Lower leg skin (tissue), 4 donors: Measurements from ENCODE around the gene PPTC7. TPM values are rescaled to one million over a fixed set of nuclear protein-coding genes. Genes with fewer than 3 reads are reported as not detected.
A peak's percentile ranks its signal among the peaks of the same experiment; 100 is the strongest.
"Not testable (repeated sequence)": the region's sequence is repeated elsewhere in the genome, so short reads cannot be mapped to it uniquely, and the experiment has no call there.

ENCODE experiments used
- DNase-seq, 2 donors: peaks; one replicate each; pipeline ENCODE4 v3.0.0-alpha.2; 2019; ENCODE audit warnings: low spot score in 2 of 2
- H3K4me3 ChIP-seq: fragments of 200-600 bp; sonication (generic); 2 replicates; pipeline ENCODE4 v1.5.1; 2017; ENCODE audit warnings: mild to moderate bottlenecking, low read depth; ENCODE audit not compliant: poor library complexity, severe bottlenecking
- CTCF ChIP-seq, 3 donors: fragments of 450-650 bp; IDR thresholded peaks; one replicate each; pipeline ENCODE4 v1.5.1; 2016; ENCODE audit warnings: antibody characterized with exemption in 3 of 3, mild to moderate bottlenecking in 3 of 3, moderate library complexity in 2 of 3
- POLR2A ChIP-seq, 2 donors: fragments of 450-650 bp; IDR thresholded peaks; one replicate each; pipeline ENCODE4 v1.6.1; 2016 to 2017; ENCODE audit warnings: antibody characterized with exemption in 2 of 2, mild to moderate bottlenecking in 1 of 2, moderate library complexity in 1 of 2
- WGBS, 2 donors: methylation state at CpG; one replicate each; pipeline ENCODE4 v1.1.5; 2018; 5-methylcytosine and 5-hydroxymethylcytosine counted together
- intact Hi-C: fragments of 100-400 bp; cut with DNase I; formaldehyde crosslinking; loops from one replicate; pipeline ENCODE4 v1.15.0; 2023; ENCODE audit warnings: low total_unique reads
- total RNA-seq, 4 donors: library from RNA; depleted of rRNA; stranded (reverse); fragments of >200 nt; gene quantifications; one replicate each; pipeline ENCODE4 v1.1.0, GENCODE V29; 2016

Gene PPTC7
- total RNA-seq, 4 donors from 2014 or later = 19.6 to 29.8 (median 26.0) TPM

- WGBS, 2 donors = 83 to 86% methylated on average over 1 of the region's 1 CpG
- intact Hi-C loops = no loop called here
- DNase-seq = no peak
- H3K4me3 ChIP-seq = no peak overlapping the region
- TF ChIP-seq POLR2A (IDR thresholded peaks at IDR 0.05) (no peak), CTCF (IDR thresholded peaks at IDR 0.05) (no peak)
These were observed 9.1 kb downstream of the PPTC7 start for GRCh38 chr12:110574044-110574443.

GRCh38 chr12:110570798-110571197 is 12.3 kb downstream of the PPTC7 start:
- peak in 1 of 2 donors; percentile 4 for DNase-seq
- intact Hi-C loops, H3K4me3 ChIP-seq: not testable (repeated sequence)
- WGBS, 2 donors = 97% methylated on average over 16 of the region's 16 CpGs

GRCh38 chr12:110569838-110570237 is 13.3 kb downstream of the PPTC7 start:
- intact Hi-C loops, H3K4me3 ChIP-seq, DNase-seq: not testable (repeated sequence)
- WGBS, 2 donors = 83 to 88% methylated on average over 1 of the region's 2 CpGs

- peak in 1 of 2 donors; percentile 53 for DNase-seq
- intact Hi-C loops = no loop called here
- no peak overlapping the region for H3K4me3 ChIP-seq
- 97 to 99% methylated on average over 5 to 6 of the region's 6 CpGs for WGBS, 2 donors
- no peak for TF ChIP-seq CTCF (IDR thresholded peaks at IDR 0.05)
- TF ChIP-seq POLR2A (IDR thresholded peaks at IDR 0.05) = no peak
These were observed 14.4 kb downstream of the PPTC7 start for GRCh38 chr12:110568752-110569151.

- TF ChIP-seq POLR2A (IDR thresholded peaks at IDR 0.05) (no peak), CTCF (IDR thresholded peaks at IDR 0.05) (no peak)
- DNase-seq = peak in 1 of 2 donors; percentile 28
- intact Hi-C loops = no loop called here
- H3K4me3 ChIP-seq = no peak overlapping the region
- 97 to 98% methylated on average over 5 of the region's 5 CpGs for WGBS, 2 donors
These were observed 16.1 kb downstream of the PPTC7 start for GRCh38 chr12:110566993-110567392.

GRCh38 chr12:110565894-110566871 is 16.9 kb downstream of the PPTC7 start:
- H3K4me3 ChIP-seq = no peak overlapping the region
- intact Hi-C loops = no loop called here
- 68 to 74% methylated on average over 8 of the region's 8 CpGs for WGBS, 2 donors
- DNase-seq = peak in 1 of 2 donors; percentile 61
- TF ChIP-seq CTCF (IDR thresholded peaks at IDR 0.05) = no peak
- TF ChIP-seq POLR2A (IDR thresholded peaks at IDR 0.05) = no peak
